NCI-H226 (cell line): ENCODE results near the gene WDR27.

Source experiments
- DNase-seq: peaks from one replicate; pipeline ENCODE4 v3.0.0-alpha.2; 2015

Gene WDR27

DNA sequence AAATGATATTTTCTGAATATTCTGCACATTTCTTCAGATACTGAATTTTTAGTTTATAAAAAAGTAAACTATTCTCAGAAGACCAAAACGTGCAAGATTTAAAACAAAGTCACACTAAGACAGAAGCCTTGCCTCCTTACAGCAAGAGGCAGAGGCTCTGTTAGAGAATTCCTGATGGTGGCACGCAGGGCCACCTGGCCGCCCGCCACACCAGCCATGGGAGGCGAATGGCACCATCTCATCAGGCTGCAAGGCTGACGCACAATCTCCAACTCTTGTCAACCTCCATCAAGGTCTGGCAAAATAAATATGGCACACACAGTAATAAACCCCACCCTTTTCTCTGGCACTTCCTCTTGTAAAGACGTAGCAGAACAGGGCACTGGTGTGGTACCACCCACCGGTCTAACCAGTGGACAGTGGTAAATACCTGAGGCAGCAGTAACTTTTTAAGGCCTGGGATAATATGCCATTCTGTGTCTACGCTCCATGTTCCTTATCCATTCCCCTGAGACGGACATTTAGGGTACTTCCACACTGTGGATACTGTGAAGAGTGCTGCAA, 111.4 kb downstream of the WDR27 start:
- DNase-seq: no peak

DNA sequence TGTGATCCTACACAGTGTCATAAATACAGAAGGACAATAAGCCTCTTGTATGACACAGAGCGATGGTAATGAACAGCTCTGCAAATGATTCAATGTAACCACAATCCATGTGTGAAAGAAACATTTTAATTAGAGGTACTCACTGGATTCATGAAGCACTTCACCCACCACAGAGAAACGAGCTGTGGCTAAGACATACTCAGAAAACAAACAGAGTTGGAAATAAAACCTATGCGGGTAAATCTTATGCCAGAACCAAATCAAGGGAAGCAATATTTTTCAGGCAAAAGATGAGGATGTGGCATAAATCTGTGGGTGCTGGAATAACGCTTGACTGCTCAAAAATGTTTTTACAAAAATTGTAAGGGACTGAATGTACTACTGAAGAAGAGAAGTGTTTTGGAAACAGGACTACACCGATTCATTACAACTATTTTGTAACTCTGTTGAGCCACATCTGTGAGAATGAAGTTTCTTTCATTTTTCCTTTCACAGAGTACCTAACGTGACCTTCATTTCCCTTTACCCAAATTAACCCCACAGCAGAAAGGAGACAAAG, 112.1 kb downstream of the WDR27 start:
- DNase-seq: no peak

DNA sequence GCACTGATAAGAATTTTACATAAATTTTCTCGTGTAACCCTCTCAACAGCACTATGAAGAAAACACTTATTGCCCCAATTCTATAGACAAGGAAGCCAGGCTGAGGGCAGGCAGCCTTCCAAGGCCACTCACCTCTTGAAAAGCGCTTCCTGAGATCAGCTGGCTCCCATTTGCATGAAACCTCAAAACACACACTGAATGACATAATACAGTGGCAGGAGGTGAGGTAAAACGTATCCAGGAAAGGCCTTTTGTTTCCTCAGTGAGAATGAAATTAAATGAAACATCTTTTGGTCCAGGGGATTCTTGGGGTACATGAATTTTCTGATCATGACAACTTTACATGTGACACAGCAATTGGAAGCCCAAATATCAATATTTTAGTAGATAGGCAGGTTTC, 112.5 kb downstream of the WDR27 start:
- DNase-seq: no peak

DNA sequence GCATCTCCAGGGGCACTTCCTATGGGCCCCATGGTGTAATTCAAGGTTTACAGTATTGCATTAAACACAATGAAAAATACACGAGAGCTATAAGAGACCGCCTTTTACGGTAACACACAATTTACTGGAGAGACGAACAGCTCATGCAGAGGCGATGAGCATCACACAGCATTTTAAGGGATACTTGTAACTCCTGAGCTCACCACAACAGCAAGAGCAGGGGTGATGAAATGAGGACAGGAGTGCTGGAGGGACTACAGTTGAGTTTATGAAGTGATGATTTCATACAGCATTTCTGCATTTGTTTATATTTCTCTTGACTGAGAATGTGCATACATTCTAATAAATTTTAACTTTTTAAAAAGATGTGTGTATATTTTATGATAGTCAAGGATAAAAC, 113.9 kb downstream of the WDR27 start:
- no peak for DNase-seq

DNA sequence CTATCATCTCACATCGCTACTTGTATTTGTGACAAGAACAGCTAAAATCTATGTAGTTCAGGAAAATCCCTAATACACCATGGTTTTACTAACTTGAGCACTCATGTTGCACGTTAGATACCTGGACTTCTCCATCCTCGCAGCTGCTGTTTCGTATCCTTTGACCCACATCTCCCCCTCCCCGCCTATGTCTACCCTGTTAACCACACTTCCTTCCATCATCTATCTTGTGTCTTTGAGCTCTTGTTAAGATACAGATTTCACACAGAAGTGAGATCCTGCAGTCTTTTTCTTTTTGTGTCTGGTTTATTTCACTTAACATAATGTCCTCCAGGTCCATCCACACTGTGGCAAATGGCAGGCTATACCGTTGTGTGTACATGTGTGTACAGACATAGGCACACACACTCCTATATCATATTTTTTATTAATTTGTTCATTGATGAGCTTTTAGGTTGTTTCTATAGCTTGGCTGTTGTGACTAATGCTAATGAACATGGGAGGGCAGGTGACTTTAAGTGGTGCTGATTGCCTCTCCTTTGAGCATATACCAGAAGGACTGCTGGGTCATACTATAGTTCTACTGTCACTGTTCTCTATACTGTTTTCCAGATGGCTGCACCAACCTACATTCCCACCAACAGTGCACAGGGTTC, 117.8 kb downstream of the WDR27 start:
- no peak for DNase-seq

DNA sequence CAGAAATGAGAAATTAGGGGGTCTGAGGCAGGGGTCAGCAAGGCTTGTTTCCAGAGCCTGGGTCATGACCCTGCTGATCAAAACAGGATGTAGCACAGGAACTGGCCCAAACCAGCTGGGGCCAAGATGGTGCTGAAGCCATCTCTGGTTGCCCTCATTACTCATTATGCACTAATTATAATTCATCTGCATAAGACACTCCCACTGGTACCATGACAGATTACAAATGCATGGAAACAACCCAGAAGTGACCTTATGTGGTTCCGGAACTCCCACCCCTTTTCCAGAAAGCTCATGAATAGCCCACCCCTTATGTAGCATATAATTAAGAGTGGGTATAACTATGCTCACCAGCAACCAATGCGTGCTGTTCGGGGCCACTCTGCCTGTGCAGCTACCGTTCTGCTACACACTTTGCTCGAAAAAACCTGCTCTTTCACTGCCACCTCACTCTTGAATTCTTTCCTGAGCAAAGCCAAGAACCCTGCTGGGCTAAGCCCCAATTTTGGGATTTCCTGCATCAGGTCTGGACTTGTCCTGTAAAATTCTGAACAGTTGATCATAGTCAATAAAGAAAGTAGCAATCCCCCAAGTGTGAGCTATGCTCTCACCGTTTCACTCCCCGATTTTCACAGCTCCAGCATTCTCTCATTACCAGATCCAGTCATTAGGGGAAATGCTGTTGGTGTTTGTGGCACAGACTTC, 122.3 kb downstream of the WDR27 start:
- DNase-seq: no peak

DNA sequence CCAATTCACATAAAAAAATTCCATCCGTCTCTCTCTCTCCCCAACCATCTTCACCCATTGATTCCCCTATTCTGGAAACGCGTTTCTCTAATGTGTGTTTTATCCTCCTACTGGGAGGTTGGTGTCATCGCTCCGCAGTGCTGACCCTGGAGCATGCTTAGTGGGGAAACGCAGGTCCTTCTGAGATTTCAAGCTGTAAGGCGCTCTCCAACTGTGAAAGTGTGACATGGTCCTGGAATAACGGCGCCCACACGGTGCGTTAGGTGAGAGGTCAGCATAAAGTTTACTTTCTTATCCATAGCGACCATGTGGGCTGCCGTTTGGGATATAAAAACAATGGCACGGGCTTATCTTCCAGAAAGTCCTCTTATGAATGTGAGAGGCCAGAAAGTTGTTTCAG, 123.9 kb downstream of the WDR27 start:
- DNase-seq: no peak

DNA sequence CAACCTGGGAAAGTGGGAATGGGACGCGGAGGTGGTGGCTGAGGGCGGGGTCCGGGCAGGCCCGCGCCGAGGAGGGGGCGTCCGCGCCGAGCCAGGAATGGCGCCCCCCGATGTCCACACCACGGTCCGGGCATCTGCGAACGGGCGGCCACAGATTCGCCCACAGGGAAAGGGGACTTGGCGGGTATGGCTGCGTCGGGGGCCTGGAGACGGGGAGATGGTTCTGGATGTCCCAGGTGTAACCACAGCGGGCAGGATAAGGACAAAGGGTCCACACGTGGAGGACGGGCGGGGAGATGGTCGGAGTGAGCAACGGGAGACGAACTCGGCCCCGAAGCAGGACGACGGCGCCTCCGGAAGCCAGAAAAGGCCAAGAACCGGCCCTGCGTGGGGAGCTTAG, 124.6 kb downstream of the WDR27 start:
- DNase-seq: no peak

DNA sequence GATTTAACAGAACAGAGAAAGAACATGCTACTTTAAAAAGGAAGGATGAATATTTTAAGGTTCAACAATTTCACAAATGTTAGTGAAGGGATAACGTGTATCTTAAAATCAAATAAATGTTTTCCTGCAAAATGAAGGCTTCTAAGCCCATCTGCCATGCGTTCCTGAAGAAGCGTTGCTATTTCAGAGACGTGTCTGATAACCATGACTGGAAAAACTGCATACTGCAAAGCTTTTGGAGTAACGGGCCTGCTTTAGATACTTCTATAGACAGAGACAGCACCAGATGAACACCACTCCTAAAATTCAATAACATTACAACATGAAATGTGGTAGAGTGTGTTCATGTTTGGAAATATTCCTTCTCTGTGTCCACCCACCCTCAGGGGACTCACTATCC, 126.0 kb downstream of the WDR27 start:
- no peak for DNase-seq

DNA sequence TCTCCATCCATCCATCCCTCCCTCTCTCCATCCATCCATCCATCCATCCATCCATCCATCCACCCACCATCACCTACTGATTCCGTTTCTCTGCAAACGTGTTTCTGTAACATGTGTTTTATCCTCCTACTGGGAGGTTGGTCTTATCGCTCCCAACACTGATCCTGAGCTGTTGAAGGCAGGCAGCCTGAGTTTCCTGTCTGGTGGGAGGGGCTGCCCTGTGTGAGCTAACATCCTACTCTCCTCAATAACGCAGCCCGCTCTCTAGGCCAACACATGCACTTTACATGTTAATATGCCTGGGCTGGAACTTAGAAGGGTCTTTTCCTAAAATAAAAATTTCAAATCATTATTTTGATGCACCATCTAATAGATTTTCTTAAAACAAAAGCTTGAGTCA, 126.5 kb downstream of the WDR27 start:
- no peak for DNase-seq

DNA sequence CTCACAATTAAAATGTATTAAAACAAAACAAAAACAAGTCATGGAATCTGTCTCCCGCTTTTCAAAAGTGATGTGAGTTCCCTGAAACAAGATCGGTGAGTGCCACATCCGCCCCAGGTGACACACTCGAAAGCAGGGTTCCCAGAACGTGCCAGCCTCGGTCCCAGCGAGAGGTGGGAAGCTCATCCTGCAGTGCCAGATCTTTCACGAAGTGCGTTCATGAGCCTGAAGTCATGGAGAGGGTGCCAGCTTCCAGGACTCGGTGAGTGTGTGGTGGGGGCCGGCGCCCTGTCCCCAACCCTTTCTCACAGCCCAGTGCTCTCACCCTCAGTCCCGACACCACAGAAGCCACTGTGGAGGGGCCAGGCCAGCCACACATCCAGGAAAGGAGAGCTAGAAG, 127.4 kb downstream of the WDR27 start:
- DNase-seq: no peak

DNA sequence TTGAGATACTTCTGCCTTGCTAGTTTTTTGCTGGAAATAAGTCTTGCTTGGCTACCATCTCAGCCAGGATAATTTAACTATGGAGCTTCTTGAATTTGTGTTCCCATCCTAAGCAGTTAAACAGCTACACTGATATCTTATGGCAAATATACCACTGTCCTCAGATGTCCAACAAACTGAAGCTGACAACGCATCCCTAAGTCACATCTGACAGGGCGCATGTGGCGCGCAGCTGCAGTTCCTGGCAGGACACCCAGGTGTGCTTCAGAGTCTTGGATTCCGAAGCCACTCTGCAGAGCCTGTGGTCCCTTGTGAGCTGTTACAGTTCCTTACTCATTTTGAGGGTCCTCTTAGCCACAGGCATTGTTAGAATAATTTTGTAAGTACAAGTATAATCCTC, 127.9 kb downstream of the WDR27 start:
- no peak for DNase-seq

DNA sequence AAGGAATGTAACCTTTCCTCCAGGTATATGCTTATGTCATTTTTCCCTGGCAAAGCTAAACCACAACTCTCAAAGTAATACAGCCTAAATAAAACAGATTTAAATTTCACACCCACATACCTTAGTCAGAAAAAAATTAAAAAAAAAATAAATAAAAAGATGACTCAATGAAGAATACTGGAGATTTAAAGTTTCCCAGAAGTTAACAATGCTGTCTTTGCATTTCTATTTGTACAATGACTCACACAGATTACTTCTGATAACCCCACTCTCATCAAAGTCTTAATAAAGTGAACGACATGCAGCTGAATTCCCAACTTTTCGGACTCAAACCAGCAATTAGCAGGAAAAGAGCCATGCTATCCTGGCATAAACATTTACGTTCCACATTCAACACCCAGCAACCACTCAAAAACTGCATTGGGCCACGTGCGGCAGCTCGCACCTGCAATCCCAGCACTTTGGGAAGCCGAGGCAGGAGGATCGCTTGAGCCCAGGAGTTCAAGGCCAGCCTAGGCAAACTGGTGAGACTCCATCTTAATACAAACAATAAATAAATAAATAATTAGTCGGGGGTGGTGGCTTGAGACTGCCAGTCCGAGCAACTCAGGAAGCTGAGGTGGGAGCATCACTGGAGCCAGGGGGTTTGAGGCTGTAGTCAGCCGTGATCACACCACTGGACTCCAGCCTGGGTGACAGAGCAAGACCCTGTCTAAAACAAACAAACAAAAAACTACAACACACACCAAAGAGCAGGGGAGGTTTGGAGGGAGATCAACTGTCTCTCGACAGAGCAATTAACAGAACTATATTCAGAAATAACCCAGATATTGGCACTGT, 130.5 kb downstream of the WDR27 start:
- no peak for DNase-seq

DNA sequence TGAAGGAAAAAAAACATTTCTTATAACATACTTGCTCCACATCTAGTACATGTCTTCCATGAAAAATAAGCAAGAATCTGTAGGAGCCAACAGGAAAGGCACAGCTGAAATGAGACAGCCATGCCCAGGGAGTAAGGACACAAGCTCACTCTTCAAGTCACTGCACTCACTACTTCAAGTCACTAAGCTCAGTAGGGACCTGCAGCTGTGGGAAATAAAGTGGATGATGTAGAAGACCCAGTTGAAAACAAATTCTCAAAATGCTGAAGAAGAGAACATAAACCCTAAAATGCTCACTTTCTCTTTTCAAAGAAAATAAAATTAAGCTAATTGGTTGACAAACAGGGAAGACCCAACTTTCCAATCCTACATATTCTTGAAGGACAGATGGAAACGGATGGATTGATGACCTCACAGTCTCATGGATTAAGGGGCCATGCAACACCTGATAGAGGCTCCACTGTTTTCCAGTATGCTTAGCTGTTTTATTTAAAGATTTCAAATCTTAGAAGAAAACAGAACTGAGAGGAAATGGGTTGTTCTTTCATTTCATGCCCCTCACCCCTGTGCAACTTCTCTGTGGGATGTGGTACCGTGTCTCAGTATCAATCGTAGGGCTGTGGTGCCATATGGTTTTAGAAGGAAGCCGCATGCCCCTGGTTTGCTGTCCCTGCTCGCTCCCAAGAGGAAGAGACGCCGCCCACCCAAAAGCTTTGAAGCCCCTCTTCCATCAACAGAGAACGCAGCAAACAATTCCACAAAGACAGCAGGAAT, 133.3 kb downstream of the WDR27 start:
- DNase-seq: no peak

DNA sequence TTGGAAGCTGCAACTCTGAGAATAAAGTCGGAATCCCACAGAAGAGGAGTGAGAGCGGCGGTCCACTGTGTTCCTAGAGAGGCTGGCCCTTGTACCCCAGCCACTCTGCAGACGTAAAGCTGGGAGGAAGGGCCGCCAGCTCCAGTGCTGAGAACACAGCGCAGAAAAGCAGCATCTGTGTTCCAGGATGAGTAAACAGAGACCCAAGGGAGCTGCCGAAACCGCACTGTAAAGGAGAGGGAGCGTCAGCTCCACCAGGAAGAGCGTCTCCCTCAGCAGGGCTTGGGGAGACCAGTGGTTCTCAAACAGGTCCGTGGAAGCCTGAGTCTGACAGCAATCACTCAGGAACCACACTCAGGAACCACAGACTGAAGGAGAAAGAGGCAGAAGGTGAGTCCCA, 134.0 kb downstream of the WDR27 start:
- DNase-seq: no peak

DNA sequence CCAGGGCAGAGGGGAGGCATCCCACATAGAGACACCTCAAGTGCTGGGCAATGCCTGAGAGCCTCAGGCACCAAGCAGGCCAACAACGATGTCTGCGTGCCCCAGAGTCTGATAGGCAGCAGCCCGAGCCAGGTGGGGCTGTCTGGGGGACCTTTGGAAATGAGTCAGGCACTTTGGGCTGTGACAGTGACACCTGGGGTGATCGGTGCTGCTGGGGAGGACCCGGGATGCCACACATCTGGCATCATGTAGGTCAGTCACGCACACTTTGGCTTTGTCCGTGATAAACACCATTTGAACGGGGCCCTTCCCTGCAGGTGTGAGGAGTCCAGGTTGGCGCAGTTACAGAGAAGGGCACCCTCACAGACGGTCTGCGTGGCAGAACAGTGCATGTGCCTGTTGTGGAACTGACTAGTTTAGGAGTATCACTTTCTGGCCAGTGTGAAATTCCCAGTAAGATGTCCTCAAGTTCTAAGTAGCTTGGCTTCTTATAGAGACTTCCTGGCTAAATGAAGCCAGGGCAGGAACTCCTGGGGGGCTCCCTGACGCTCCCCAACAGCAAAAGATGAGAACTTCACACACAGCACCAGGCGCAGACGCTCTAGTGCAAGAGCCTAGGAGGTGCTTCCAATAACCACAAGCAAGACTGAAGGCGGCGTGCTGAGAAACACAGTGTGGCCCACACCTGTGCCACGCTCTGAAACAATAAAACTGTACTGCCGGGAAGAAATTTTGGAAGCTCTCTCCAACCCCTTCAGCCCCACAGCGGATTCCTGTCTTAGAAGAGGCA, 134.7 kb downstream of the WDR27 start:
- DNase-seq: no peak

DNA sequence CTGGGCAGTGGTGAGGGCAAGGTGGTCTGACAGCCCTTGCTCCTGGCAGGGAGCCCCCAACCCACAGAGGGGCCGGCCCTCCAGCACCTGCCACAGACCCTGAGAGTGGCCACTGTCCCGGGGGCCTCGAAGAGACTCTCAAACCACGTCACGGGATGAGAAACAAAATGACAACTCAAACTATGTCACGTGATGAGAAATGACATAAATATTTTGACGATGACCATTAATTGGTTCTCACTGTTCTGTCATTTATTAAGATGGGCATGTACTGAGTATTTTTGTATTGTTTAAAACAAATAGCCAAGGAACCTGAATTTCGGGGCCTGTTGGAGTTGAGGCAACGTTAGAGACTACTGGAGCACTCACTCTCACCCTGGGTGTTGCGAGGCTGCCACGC, 135.5 kb downstream of the WDR27 start:
- DNase-seq: no peak

DNA sequence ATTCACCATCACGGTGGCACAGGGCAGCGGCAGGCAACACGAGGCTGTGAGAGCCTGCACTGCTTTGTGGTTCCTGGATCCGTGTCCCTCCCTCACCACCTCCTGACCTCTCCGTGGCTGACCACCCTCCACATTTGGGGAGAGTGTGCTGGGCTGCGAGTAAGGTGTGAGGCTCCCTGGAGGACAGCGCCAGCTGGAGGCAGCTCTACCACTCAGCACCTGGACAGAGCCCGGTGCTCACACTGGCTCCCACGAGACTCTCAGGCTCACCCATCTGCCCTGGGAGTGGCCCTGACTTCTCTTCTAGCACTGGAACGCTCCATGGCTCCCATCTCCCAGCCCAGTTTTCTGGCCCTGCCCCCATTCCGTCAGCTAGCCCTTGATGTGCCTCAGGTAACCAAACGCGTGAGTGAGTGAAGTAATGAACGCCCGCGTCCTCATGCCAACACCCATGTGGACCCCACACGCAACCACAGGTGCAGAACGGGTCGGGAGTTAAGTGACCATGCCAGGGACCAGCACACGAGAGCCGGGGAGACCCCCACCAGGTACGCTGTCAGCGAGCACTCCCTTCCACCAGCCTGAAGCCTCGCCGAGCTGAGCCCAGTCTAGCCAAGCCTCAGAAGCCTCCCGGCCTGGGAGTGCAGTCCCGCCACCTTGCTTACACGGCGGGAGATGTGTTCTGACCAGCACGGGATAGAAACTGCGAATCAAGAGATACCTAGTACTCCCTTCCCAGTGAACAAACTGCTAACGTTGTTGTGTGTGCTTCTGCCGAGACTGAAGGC, 137.2 kb downstream of the WDR27 start:
- no peak for DNase-seq

DNA sequence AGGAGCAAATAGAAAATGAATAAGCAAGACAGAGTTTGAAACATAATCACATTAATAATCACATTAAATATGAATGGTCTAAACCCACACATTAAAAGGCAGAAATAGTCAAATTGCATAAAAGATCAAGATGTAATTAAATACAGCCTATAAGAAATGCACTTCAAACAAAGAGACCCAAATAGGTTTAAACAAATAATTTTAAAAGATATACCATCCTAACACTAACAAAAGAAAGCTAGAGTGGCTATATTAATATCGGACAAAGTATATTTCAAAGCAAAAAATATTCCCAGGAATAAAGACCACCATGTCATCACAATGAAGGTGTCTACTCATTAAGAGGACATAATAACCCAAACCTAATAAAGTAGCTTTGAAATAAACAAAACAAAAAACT, 140.2 kb downstream of the WDR27 start:
- no peak for DNase-seq

DNA sequence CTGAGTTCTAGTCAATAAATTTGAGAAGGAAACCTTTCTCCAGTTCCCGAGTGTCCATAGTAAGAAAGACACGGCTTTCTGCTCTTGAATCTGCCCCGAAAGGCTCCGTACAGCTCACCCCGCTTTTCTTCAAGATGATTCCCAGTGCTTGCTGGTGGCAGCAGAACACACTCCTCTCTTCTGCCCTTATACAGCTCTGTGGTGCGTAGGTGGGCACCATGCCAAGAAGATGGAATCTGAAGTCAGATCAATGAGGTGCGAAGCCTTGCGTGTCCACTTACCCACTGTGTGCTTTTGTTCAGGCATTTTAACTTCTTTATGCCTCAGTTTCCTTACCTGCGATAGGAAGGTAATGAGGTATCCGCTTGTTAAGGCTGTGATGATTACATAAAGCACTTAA, 142.2 kb downstream of the WDR27 start:
- no peak for DNase-seq
